GM12874 (cell line): ENCODE measurements around the gene MCTP1.

Experiments used
- TF ChIP-seq, protein P1 (sequence below): IDR thresholded peaks from 2 replicates; pipeline ENCODE4 v1.5.1; 2011; ENCODE audit warnings: low read depth, mild to moderate bottlenecking, control low read depth, low read length, moderate library complexity; ENCODE audit not compliant: insufficient read depth

Gene MCTP1

DNA sequence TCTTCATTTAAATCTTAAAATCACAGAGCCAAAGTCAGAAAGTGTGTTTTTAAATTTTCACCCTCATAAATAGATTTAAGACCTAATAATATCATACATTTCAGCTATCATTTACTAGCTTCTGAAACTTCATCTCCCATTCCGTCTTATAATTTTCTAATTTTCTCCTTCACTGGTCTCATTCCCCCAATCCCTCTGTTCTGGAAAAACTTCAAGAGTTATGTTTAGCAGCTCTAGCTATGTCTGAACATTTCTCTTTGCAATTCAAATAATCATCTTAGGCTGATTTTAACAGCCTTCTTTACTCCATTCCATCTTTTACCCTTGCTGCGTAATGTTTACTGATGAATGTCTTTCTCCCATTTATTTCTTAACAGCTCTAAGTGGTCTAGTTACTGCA, 474.0 kb downstream of the MCTP1 start:
- TF ChIP-seq, protein P1, sequence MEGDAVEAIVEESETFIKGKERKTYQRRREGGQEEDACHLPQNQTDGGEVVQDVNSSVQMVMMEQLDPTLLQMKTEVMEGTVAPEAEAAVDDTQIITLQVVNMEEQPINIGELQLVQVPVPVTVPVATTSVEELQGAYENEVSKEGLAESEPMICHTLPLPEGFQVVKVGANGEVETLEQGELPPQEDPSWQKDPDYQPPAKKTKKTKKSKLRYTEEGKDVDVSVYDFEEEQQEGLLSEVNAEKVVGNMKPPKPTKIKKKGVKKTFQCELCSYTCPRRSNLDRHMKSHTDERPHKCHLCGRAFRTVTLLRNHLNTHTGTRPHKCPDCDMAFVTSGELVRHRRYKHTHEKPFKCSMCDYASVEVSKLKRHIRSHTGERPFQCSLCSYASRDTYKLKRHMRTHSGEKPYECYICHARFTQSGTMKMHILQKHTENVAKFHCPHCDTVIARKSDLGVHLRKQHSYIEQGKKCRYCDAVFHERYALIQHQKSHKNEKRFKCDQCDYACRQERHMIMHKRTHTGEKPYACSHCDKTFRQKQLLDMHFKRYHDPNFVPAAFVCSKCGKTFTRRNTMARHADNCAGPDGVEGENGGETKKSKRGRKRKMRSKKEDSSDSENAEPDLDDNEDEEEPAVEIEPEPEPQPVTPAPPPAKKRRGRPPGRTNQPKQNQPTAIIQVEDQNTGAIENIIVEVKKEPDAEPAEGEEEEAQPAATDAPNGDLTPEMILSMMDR, result no peak

DNA sequence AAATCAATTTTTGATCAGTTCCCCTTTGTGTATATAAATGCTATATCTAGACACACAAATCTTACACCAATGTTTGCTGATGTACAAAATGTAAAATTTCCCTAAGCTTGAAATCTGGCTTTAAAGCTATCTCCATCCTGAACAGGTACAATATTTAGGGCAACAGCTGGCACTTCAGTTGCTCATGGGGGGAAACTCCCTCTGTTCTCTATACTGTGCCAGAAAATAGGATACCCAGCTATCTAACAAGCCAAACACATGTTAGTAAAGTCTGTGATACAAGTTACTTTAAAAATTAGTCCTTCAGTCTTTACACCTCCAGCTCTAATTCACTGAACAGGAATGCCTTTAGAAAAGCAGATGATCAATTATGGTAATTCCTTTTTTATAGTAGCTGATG, 474.6 kb downstream of the MCTP1 start:
- TF ChIP-seq, protein P1, result no peak

DNA sequence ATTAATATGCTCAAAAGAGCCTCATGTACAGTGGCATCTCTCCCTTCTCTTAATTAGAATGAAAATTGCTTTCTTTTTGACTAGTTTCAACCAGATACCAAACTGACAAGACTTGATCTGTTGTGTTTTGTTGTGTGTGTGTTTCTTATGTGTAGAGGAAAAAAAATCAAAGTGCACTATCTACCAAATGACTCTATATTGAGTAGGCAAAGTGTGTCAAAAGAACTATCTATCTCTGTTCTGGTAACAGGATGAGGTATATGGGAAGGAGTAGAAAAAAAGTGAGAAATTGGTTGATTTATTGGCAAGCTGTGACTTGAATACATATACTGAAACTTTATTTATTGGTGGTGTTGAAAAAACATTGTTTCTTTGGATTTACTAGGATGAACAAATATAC, 476.4 kb downstream of the MCTP1 start:
- TF ChIP-seq, protein P1, result no peak

DNA sequence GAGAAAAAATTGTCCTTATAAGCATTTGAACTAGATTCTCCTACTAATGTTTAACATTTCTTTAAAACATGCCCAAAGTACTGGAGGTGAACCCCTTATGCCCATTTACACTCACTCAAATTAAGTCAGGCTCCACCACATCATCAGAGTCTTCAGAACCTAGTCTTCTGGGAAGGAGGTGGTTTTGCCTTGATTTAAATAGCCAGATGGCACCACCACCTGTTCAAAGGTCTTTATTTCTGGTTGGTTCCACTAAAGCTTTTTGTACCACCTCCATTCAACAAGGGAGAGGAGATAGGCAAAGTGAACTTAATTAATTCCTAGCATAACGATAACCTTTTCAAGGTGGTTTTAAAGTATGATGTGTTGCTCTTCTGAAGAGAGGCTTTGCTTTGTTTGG, 476.9 kb downstream of the MCTP1 start:
- TF ChIP-seq, protein P1, result no peak

DNA sequence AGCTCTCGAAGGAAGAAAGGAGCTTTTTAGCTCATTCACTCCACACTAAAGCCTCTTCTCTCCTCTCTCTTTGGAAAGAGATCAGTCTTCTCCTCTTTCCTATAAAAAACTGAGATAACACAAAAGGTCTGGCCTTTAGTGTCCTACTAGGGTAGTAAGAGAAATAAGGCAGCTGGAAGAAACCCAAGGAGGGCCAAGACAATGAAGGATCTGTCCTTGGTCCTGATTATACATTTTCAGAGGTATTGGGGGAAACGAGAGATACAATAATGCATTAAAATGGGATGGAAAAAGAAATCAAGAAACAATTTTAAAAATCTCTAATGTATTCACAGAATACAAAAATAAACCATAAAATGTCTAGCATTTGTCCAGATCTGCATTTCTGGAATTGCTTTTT, 482.4 kb downstream of the MCTP1 start:
- TF ChIP-seq, protein P1, result no peak

DNA sequence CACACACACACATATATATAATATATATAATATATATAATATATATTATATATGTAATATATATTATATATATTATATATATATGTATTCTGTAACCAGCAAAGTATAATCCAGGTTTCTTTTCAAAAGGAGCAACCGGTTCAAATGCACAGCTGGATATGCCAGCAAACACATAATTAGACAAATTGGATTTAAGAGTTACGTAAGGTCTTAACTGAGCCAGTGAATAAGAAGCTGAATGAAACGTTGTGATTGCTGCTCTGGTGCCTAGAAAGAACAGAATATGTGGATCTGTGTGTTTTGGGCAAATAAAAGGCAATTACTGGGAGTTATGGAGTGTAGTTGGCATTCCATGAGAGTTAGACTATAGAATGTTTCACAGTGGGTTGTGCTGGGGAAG, 488.3 kb downstream of the MCTP1 start:
- TF ChIP-seq, protein P1, result no peak

DNA sequence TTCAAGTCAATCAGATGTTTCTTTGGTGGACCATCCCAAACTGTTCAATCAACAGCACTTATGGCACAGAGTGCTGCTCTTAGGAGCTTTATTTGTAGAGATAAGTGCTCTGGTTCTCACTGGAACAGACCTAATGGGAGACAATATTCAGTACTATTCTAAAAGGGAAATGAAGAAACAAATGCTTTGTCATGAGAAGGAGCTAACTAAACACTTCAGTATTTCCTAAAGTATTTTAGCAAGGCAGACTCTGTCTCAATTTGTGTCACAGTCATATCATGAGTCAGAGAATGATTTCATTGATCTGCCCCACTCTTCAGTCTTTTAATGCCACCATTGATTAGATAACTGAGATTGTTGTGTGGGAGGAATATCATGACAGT, 491.1 kb downstream of the MCTP1 start:
- TF ChIP-seq, protein P1, result no peak

DNA sequence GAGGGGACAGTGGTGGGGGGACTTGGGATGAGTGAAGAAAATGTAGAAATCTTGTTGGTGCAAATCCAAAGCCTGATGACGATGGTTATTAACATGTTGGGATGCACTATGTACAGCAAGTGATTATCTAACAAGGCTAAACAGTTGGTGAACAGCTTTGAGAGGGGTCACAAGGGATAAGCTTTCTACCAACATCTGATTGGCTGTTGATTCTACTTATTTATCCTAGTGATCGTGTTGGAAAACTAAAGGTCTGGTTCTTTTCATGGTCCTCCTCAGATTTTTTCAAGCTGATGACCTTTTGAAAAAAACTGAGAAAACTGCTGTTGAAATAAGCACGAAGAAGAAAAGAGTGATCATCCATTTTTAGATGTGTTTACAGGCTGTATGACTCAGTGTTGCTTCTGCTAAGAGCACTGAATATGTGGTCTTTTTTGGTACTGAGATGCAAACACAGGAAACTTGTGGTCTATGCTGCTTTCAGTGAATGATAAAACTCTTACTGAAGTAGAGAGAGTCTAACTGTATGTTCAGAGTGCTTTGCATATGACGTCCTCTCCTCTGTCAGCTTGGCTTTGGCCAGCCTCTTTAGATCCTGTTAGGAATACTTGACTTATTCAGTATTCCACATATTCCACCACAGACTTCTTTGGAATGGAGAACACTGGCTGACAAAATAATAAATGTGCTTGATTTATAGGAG, 491.6 kb downstream of the MCTP1 start:
- TF ChIP-seq, protein P1, result no peak
